ENCODE measurements around the gene TSC2.
"Not testable (repeated sequence)": the region's sequence is repeated elsewhere in the genome, so short reads cannot be mapped to it uniquely, and the experiment has no call there.

The TSC2 gene

DNA sequence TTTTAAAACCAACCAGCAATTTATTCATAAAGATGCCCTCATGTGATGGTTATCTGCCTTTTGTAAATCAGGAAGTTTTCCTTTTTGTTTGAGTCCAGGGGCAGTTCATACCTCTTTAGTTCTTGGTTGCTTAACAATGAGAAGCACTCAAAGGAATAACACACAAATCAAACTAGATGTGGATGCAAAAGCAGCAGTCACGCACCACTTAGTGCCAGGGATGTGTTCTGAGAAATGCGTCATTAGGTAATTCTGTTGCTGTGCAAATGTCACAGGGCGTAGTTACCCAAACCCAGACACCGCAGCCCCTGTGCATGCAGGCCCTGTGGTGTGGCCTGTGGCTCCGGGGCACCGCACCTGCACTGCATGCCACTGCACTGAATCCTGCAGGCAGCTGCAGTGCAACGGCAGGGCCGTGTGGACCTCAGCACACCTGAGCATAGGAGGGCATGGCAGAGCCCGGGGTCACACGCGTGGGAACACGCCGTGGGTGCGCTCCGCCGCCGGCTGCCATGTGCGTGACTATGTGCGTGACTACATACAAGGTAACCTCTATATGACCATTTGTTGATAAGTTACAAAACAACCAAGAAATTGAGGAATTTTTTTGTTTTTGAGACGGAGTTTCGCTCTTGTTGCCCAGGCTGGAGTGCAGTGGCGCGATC lies 48.3 kb downstream of the TSC2 start:
- intact Hi-C loops (cut with DNase I): no loop called here
- DNase-seq: no peak

DNA sequence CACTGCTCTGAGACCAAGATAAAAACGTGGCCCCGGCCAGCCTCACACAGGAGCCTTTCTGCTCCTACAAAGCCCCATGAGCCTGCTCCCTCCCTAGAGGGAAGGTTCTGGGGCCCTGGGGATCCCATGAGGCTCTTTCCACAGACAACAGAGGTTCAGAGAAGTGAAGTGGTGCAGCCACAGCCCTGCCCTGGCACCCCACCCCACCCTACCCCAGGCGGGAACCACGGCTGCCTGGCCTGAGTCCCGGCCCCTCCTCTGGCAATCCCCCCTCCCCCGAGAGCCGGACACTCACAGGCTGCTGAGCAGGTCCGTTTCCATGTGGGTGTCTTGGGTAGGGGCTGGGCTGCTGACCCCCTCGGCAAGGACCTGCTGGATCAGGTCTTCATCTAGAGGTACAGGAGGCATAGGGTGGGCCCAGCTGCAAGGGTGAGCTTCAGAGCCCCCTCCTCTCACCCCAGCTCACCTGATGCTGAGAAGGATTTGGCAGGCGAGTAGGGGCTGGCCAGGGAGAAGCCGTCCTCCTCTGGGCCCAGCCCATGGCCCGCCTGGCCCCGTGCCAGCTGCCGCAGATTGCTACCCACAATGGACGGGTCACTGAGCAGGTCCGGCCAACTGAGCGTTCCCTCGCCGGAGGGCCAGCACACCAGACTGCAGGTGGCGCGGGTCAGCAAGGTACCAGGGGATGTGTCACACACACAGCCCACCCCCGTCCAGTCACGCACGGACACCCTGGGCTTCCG lies 49.2 kb downstream of the TSC2 start:
- DNase-seq: peak in 1 of 10 donors; percentile 83

DNA sequence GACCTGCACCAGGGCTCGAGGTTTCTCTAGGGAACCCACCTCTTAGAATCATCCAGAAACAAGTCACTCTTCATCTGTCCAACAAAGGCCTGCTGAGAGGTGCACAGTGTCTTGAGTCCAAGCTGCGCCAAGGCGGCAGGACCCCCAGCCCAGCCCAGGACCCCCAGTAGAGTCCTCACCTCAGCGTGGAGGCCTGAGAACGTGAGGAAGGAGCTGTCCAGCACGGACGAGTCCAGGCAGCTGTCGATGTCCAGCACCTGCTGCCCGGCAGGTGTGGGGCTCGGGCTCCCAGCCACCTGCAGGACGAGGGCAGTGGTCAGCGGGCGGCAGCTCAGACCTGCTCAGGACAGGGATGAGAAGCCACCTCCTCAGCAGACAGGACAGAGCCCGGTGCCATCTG lies 49.9 kb downstream of the TSC2 start:
- intact Hi-C loops (cut with DNase I); DNase-seq: not testable (repeated sequence)

More for the DNA sequence above, 49.2 kb downstream of the TSC2 start:
- intact Hi-C loops (cut with DNase I): no loop called here

DNA sequence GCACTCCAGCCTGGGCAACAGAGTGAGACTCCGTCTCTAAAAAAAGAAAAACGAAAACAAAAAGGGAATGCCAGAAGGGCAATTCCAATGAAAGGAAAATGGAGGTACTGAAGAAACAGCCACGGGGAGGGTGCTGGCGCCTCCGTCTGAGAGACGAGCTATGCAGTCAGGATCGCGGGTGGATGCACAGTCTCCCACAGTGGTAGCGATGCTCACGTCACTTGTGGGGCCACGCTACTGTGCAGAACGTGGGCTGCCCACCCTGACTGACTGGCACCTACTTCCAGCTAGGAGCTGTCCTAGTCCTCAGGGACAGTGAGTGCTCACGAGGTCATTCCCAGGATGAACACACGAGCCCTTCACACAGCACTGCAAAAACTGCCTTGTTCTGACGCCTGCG lies 53.8 kb downstream of the TSC2 start:
- intact Hi-C loops (cut with DNase I); DNase-seq: not testable (repeated sequence)

DNA sequence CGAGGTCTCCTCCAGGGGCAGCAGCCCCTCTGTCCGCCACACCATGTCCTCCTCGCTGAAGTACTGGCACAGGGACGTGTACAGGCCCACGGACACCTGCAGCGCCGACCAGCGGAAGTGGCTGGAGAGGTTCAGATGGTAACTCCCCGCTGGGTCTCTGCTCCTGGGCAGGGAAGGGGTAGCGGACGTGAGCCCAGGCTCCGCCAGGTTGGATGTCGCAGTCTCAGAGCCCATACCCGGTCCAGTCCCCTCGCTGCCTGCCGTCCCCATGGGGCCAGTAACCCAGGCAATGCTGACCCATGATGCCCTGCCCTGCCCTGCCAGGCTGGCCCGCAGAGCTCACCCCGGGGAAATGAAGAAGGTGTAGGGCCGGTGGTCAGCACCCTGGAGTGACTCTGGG lies 54.7 kb downstream of the TSC2 start:
- intact Hi-C loops (cut with DNase I): no loop called here
- DNase-seq: no peak

DNA sequence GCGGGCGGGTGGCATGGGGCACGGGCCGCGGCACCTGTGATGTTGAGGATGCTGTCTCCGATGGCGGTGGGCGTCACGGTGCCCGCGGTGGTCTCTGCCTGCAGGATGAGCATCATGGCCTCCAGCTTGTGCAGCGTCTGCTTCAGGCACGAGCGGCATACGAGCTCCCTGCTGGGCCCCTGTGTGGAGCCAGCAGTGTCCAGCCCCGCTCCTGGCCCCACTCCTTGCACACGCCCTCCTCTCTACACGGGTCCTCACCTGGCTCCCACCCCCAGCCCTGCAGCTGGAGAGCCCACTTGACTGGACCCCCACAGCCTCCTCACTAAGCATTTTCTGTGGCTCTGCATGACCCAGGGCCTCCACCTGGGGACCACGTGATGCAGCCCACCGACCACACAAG lies 56.7 kb downstream of the TSC2 start:
- intact Hi-C loops (cut with DNase I): not testable (repeated sequence)

DNA sequence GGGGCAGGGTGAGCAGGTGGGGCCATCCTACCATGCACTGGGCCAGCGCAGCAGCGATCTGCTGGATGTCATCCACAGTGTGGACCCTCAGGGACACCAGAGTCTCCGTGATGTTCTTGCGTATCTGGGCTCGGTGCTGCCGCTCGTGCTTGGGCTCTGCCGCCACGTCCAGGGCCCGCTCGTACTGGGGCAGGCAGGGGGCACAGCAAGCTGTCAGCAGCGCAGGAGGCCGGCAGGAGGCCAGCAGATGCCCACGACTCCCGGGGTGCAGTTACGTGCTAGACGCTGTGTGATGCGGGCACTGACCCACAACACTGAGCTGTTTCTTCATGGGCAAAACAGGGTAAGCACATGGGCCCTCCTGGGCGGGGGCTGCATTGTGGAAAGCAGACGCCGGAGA lies 57.5 kb downstream of the TSC2 start:
- intact Hi-C loops (cut with DNase I); DNase-seq: not testable (repeated sequence)

More for the DNA sequence above, 56.7 kb downstream of the TSC2 start:
- DNase-seq: not testable (repeated sequence)

DNA sequence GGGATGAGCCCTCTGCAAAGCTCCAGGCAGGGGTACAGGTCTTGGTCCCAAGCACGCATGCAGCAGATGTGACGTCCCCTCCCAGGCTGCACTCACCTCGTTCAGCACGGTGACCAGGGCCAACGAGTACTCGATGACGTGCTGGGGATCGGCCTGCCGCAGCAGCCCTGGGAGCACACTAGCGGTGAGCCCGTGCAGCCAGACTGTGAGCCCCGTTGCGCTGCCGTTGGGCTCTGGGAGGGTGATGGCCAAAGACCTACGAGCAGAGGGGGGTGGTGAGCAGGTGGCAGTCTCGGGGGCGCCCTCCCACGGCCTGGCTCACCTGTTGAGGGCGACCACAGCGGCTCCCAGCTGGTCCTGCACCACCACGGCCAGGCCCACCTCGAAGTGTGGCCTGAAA lies 58.0 kb downstream of the TSC2 start:
- DNase-seq; intact Hi-C loops (cut with DNase I): not testable (repeated sequence)

DNA sequence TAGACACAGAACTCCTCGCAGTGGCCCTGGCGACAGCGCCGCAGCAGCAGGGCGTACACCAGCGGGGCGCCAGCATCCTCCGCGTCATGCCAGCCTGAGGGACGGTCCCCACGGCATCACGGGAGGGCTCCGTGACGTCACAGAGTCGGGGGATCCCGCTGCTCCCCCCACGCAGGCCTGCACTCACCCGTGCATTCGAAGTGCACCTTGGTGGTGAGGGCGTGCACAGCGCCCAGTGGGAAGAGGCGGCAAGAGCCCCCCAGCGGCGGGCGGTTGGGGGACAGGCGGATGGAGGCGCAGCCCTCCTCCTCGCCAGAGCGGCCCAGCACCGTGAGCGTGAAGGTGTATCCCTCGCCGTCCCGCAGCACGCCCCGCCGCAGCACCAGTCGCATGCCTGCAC lies 58.4 kb downstream of the TSC2 start:
- intact Hi-C loops (cut with DNase I); DNase-seq: not testable (repeated sequence)

DNA sequence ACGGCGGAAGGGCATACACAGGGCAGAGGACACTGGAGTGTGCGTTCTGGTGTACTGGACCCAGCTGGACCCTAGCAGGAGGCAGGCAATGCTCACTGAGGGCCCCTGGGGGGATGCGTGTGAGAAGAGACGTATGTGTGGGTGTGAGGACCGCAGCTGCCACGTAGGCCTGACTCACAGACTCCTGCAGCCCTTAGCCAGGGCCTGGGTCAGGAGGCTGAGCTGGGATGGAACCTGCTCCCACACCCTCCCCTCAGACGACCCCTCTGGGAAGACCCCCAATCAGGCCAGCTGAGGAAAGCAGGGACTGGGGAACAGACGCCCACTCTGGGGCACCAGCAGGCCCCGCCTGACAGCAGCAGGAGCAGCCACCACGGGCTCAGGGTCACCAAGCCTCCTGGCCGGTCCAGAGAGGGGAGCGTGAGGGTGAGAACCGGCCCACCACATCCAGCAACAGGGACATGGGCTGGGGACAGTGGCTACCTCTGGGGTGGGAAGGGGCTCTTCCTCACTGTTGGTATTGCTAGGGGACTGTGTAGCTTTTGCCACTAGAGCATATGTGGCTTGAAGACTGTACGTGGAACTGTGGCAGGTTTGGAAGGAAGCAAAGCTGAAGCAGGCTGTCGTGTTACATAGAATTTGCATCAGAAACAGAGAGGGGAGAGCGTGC lies 59.5 kb downstream of the TSC2 start:
- intact Hi-C loops (cut with DNase I): not testable (repeated sequence)

DNA sequence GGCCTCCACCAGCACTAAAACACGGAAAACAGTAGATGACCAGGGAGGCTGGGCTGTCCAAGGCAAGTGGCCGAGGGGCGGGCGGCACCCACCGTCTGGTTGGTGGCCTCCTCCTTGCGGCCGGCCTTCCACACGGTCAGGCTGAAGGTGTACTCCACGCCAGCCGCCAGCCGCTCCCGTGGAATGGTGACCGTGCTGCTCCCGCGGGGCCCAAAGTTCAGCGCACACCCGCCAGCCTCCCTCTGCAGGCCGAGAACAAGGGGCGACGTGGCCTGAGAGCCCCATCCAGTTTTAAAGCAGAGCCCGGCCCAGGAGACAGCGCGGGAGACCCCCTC lies 60.0 kb downstream of the TSC2 start:
- DNase-seq; intact Hi-C loops (cut with DNase I): not testable (repeated sequence)

More for the DNA sequence above, 59.5 kb downstream of the TSC2 start:
- not testable (repeated sequence) for DNase-seq

DNA sequence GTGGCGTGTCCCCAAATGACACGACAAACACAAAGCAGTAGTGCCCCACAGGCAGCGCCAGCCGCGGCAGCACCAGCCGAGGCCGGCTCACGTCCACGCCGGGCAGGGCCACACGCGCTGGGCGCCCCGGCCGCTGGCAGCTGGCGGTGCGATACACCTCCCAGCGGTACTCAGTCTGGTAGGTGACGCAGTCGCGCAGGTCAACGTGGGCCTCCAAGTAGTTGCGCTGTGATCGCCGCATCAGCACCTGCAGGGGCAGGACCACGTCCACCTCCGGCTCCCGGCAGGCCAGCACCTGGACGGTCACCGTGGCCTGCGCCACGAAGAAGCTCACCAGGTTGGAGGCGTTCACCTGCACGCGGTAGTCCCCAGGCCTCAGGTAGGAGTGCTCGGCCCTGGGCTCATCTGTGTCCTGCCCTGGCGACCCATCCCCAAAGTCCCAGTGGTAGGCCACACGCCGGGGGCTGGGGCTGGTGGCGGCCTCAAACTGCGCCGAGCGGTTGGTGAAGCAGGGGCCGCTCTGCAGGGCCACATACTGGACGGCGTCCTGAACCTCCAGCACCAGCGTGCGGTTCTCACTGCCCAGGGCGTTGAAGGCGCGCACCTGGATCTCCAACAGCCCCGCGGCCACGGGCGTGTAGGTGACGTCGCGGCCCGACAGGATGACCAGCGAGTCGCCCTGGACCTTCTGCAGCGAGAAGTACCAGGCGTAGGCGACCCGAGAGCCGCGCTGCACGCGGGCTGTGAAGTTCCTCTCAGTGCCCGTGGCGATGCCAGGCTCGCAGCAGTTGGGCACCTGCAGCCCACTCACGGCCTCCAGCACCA lies 60.9 kb downstream of the TSC2 start:
- intact Hi-C loops (cut with DNase I); DNase-seq: not testable (repeated sequence)

DNA sequence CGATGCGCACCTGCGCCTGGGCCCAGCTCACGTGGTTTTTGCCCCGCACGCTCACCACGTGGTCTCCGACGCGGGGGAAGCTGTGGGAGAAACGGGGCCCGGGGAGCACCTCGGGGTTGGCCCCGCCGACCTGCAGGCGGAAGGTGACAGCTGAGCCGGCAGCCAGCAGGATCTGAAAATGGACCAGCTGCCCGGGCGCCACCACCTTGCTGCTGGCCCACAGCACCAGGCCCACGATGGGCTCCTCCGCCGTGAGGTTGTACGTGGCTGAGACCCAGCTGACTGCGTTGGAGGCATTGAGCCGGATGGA lies 61.4 kb downstream of the TSC2 start:
- DNase-seq; intact Hi-C loops (cut with DNase I): not testable (repeated sequence)

DNA sequence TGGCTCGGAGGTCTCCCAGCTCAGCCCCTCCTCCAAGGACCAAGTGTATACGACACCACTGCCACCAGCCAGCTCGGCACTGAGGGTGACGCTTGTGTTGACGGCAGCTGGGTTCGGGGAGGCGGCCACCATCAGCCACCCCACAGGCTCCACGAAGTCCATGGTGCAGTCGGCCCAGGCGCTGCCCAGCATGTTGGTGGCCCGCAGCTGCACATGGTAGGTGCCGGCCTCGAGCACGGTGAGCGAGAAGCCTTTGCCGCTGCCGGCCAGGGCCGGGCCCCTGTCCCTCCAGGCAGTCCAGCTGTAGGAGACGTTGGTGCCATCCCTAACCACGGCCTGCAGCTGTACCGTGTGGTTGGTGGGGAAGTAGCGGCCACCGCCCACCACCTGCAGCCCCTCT lies 62.1 kb downstream of the TSC2 start:
- intact Hi-C loops (cut with DNase I); DNase-seq: not testable (repeated sequence)

DNA sequence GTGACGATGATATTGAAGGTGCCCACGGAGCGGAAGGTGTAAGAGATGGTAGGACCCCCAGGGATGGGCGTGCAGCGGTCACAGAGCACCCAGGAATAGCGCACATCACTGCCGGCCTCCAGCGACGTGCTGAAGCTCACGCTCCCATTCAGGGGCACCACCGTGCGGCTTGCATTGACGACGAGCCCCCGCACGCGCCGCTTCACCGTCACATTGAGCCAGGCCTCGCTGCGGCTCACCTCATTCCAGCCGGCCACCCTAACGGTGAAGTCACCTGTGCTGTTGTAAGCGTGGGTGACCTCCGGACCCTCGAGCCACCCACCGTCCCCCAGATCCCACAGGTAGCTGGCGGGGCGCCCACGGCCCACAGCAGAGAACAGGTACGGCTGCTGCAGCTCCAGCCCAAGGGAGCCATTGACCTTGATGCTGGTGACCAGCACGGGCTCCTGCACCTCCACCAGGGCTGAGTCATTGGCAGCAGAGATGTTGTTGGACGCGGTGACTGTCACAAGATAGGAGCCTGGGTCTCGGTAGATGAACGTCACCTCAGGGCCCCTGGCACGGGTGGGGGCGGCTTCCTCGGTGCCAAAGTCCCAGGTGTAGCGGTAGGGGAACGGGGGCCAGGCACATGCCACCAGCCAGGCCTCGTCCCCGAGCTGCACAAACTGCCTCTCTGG lies 62.7 kb downstream of the TSC2 start:
- DNase-seq; intact Hi-C loops (cut with DNase I): not testable (repeated sequence)

DNA sequence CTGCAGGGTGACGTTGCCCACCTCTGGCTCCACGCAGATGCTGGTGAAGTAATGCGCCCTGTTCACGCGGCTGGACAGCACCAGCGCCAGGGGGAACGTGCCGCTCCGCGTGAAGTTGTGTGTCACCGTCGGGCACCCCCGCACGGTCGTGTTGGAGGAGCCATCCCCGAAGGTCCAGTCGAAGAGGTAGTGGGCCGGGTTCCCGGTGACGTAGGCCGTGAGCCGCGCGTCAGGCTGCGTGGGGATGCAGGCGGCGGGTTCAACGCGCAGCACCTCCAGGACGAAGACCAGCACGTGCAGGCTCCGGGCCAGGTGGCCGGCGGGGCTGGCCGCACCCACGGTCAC lies 63.2 kb downstream of the TSC2 start:
- intact Hi-C loops (cut with DNase I): not testable (repeated sequence)
- DNase-seq: peak in 1 of 10 donors; percentile 84

DNA sequence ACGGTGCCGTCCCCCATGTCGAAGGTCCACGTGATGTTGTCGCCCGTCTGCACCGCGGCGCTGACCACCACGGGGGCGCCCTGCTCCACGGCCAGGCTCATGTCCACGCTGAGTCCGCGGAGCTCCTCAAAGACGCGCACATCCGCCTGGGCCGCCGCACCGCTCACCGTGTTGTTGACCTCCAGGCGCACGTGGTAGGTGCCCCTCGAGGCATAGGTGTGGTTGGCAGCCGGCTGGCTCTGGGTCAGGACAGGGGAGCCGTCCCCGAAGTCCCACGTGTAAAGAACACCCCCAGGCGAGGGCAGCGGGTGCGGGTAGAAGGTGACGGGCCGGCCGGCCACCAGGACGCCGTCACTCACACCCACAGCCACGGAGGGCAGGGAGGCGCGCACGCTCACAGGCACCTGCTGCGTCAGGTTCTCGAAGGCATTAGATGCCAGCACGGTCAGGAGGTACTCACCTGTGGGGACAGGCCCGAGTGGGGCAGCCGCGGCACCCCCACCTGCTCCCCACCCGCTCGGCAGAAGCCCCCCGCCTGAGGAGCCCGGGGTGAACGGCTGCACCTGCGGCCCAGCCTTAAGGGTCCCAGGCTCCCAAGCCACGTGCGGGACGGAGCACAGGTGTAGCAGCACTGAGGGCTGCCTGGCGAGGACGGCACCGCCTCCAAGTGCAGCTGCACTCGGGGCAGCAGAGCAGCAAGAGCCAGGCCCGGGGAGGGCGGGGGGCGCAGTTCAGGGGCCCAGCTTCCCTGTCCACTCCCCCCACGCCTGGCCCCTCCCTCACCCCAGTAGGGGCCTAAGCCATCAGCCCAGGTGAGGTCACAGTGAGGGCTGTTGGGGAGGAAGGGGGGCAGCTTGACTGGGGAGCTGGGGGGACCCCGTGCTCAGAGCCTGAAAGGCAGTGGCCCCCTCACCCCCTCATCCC lies 63.9 kb downstream of the TSC2 start:
- intact Hi-C loops (cut with DNase I): not testable (repeated sequence)

DNA sequence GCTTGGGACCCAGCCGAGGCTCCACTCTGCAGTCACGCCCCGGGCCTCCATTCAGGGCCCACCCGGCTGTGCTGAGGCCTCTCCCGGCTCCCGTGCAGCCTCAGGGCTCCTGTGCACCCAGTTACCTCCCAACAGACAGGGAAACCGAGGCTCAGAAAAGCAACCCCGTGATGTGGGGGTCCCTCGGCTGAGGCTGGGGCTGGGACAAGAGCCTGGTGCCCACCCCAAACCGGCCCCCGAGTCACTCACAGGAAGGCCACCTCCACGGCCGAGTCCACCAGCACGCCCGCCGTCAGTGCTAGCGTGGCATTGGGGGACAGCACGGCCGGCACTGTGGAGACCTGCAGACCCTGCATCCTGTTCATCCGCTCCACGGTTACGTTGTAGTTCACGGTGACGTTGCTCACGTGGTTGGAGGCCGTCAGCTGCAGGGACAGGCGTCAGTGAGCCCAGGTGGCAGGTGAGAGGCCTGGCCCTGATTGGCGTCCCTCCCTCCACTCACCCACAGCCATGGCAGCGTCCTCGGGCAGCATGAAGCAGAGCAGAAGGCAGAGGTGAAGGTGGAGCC lies 64.8 kb downstream of the TSC2 start:
- intact Hi-C loops (cut with DNase I); DNase-seq: not testable (repeated sequence)

More for the DNA sequence above, 63.9 kb downstream of the TSC2 start:
- DNase-seq: not testable (repeated sequence)

DNA sequence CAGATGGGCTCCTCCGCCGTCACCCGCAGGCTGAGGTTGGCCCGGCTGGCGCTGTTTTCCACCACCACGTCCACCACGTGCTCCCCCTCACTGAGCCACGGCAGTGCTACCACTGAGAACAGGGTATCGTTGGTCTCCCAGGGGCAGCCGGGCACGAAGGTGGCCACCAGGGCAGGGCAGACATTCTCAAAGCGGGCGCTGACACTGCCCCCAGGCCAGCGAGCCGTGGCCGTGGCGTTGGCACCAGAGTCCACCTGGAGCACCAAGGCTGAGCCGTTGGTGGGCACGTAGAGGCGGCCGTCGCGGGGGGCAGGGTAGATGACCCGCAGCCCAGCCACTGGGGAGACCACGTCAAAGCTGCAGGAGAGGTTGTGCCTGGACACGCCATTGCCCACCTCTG lies 66.4 kb downstream of the TSC2 start:
- peak in 1 of 10 donors; percentile 43 for DNase-seq
- intact Hi-C loops (cut with DNase I): not testable (repeated sequence)

Measured in posterior cingulate gyrus (tissue), 11 donors.